ENCODE measurements around the gene RMI1. TPM values are rescaled to one million over a fixed set of nuclear protein-coding genes. Genes with fewer than 3 reads are reported as not detected.

Gene RMI1
- total and polyA plus RNA-seq, 2 of the 8 experiments (the other 6 are each of a cell fraction or from before 2014, with no cell fraction given) = 3.0 to 34.1 TPM

- TF ChIP-seq ZNF274 (IDR thresholded peaks at IDR 0.05; ENCODE audit: borderline replicate concordance, extremely low read depth, low read length) = no peak
- no peak for TF ChIP-seq POU5F1 (IDR thresholded peaks at IDR 0.05; ENCODE audit: low read depth, low read length)
- TF ChIP-seq FOSL1 (IDR thresholded peaks at IDR 0.05; ENCODE audit: insufficient read depth, low read depth, low read length) = no peak
- peak; percentile 97 for TF ChIP-seq SP1 (IDR thresholded peaks at IDR 0.05; ENCODE audit: low read depth, low read length)
- no peak for TF ChIP-seq RBBP5 (IDR thresholded peaks at IDR 0.05; ENCODE audit: borderline replicate concordance, low read depth, low read length)
- no peak for TF ChIP-seq EP300 (IDR thresholded peaks at IDR 0.05; ENCODE audit: borderline replicate concordance in 1 of 2, low read depth in 2 of 2, low read length in 2 of 2)
- no peak for TF ChIP-seq SAP30 (IDR thresholded peaks at IDR 0.05; ENCODE audit: insufficient read depth, insufficient replicate concordance, low read length)
- no peak for TF ChIP-seq CTBP2 (IDR thresholded peaks at IDR 0.05; ENCODE audit: borderline replicate concordance, insufficient read depth, insufficient read length, low read length)
- TF ChIP-seq HDAC6 (IDR thresholded peaks at IDR 0.05; ENCODE audit: low read depth, low read length) = no peak
- TF ChIP-seq HDAC2 (IDR thresholded peaks at IDR 0.05; ENCODE audit: borderline replicate concordance in 1 of 2, low read depth in 2 of 2, low read length in 2 of 2) = 0 out of 4 replicates have a peak, but pooled peaks of 1 of the 2 experiments have one; percentile 7
- TF ChIP-seq CBX8 (IDR thresholded peaks at IDR 0.05; ENCODE audit: borderline replicate concordance, low read depth, low read length) = no peak
- TF ChIP-seq POLR2A (IDR thresholded peaks at IDR 0.05; ENCODE audit: control extremely low read depth in 1 of 2, low read depth in 2 of 2, low read length in 2 of 2) = peak; percentile 72 to 91; a peak in 2 of 3 replicates
- TF ChIP-seq MAFK (IDR thresholded peaks at IDR 0.05; ENCODE audit: low read depth, low read length) = no peak
- no peak for TF ChIP-seq KDM1A (IDR thresholded peaks at IDR 0.05; ENCODE audit: borderline replicate concordance, low read length)
- TF ChIP-seq POLR2AphosphoS5 (IDR thresholded peaks at IDR 0.05; ENCODE audit: low read depth, low read length) = peak; percentile 35; the same call in 1 of the 2 replicates
- TF ChIP-seq SUZ12 (IDR thresholded peaks at IDR 0.05; ENCODE audit: low read length) = no peak
- TF ChIP-seq BRCA1 (IDR thresholded peaks at IDR 0.05; ENCODE audit: low read depth, low read length) = no peak
- TF ChIP-seq GABPA (IDR thresholded peaks at IDR 0.05; ENCODE audit: borderline replicate concordance, insufficient read depth, low read length) = no peak
- no peak for TF ChIP-seq ATF3 (IDR thresholded peaks at IDR 0.05; ENCODE audit: insufficient read depth, low read depth, low read length)
Observed at GRCh38 chr9:83979812-83980394, 702 bp upstream of the RMI1 start, which contains the start of gene HNRNPK (continued).
